CD4-positive, alpha-beta memory T cell (primary cell): ENCODE measurements around the gene DLGAP1. TPM values are rescaled to one million over a fixed set of nuclear protein-coding genes. Genes with fewer than 3 reads are reported as not detected.

Experiments
- CTCF ChIA-PET: fragments of 350-600 bp; sonication (Branson Sonifier 250); formaldehyde crosslinking; loops from one replicate; lab custom pipeline; 2021; ENCODE audit warnings: inconsistent platforms; ENCODE audit not compliant: partially characterized antibody; lab: Charles Lee
- POLR2A ChIA-PET: fragments of 350-600 bp; sonication (Branson Sonifier 250); formaldehyde crosslinking; loops from one replicate; lab custom pipeline; 2021; ENCODE audit not compliant: partially characterized antibody; lab: Charles Lee
- DNase-seq, 5 donors: peaks; one replicate each; pipeline versions ENCODE4 v3.0.0 to v3.0.0-alpha.2; 2020 to 2022; ENCODE audit warnings: mixed read lengths in 1 of 5
- H3K27ac ChIP-seq: one replicate; pipeline ENCODE4 v1.7.0; 2013; ENCODE audit warnings: low read depth, low read length
- H3K27me3 ChIP-seq: 2 replicates; pipeline ENCODE4 v1.7.0; 2013; ENCODE audit warnings: mild to moderate bottlenecking, low read length, moderate library complexity; ENCODE audit not compliant: insufficient read depth
- H3K36me3 ChIP-seq: 2 replicates; pipeline ENCODE4 v1.7.0; 2013; ENCODE audit warnings: mild to moderate bottlenecking, low read length, moderate library complexity; ENCODE audit not compliant: insufficient read depth
- H3K4me1 ChIP-seq: 2 replicates; pipeline ENCODE4 v1.7.0; 2013; ENCODE audit warnings: mild to moderate bottlenecking, low read length, moderate library complexity; ENCODE audit not compliant: insufficient read depth
- H3K4me3 ChIP-seq, 2 donors: one replicate each; pipeline ENCODE4 v1.7.0; 2013; ENCODE audit warnings: low read length in 2 of 2, mild to moderate bottlenecking in 1 of 2
- H3K9me3 ChIP-seq, 2 donors: one replicate each; pipeline ENCODE4 v1.7.0; 2013; ENCODE audit warnings: low read length in 2 of 2, control low read depth in 1 of 2; ENCODE audit not compliant: control insufficient read depth in 1 of 2
- H3K27ac Mint-ChIP-seq, 7 donors: one replicate each; pipeline ENCODE4 v1.8.0; 2020 to 2021; ENCODE audit warnings: mixed read lengths in 7 of 7, mild to moderate bottlenecking in 6 of 7, inconsistent platforms in 3 of 7, moderate library complexity in 3 of 7
- H3K27me3 Mint-ChIP-seq, 2 donors: one replicate each; pipeline ENCODE4 v1.8.0; 2020 to 2021; ENCODE audit warnings: mixed read lengths in 2 of 2
- H3K36me3 Mint-ChIP-seq, 2 donors: one replicate each; pipeline ENCODE4 v1.8.0; 2020 to 2021; ENCODE audit warnings: mixed read lengths in 2 of 2, inconsistent platforms in 1 of 2, mild to moderate bottlenecking in 1 of 2
- H3K4me1 Mint-ChIP-seq, 4 donors: one replicate each; pipeline ENCODE4 v1.8.0; 2020 to 2021; ENCODE audit warnings: mixed read lengths in 4 of 4, mild to moderate bottlenecking in 1 of 4
- H3K4me3 Mint-ChIP-seq, 8 donors: one replicate each; pipeline ENCODE4 v1.8.0; 2020 to 2021; ENCODE audit warnings: mixed read lengths in 8 of 8, mild to moderate bottlenecking in 7 of 8, moderate library complexity in 6 of 8, inconsistent platforms in 3 of 8
- H3K9me3 Mint-ChIP-seq, 8 donors: one replicate each; pipeline ENCODE4 v1.8.0; 2020 to 2021; ENCODE audit warnings: mixed read lengths in 8 of 8, mild to moderate bottlenecking in 5 of 8, inconsistent platforms in 3 of 8, moderate library complexity in 1 of 8
- intact Hi-C: fragments of 100-400 bp; cut with micrococcal nuclease; formaldehyde crosslinking; loops from one replicate; pipeline ENCODE4 v1.15.1; 2023
- polyA plus RNA-seq, 2 donors: library from polyadenylated mRNA; unstranded; fragments of 300-500 nt; fragmentation: Illumina TruSeq; gene quantifications; one replicate each; pipeline ENCODE4 v1.2.3, GENCODE V29; 2021
- total RNA-seq, 2 experiments: library from RNA; stranded (reverse); gene quantifications; one replicate each; pipeline ENCODE4 v1.2.3, GENCODE V29; 2021

The DLGAP1 gene
- total and polyA plus RNA-seq, 4 experiments from 2014 or later = 0.17 to 0.71 (median 0.45) TPM

- H3K36me3 ChIP-seq = no peaks in the 10 kb centered on the region
- Mint-ChIP-seq H3K4me1 (no peaks in the 10 kb centered on the region), H3K27me3 (peaks cover 8 to 16% of the 10 kb centered on the region in 2 donors), H3K4me3 (no peak overlapping the region), H3K27ac (no peak overlapping the region), H3K9me3 (peaks cover 0 to 2% (median 0%) of the 10 kb centered on the region in 8 donors), H3K36me3 (no peaks in the 10 kb centered on the region)
- ChIA-PET POLR2A (no interaction called here), CTCF (no interaction called here)
- H3K27me3 ChIP-seq = no peaks in the 10 kb centered on the region
- H3K27ac ChIP-seq = no peak overlapping the region
- no peaks in the 10 kb centered on the region for H3K9me3 ChIP-seq
- no peak for DNase-seq
- H3K4me1 ChIP-seq = no peaks in the 10 kb centered on the region
- H3K4me3 ChIP-seq = no peak overlapping the region
- intact Hi-C loops = no loop called here
Measured at GRCh38 chr18:3916082-3916481, 539.0 kb downstream of the DLGAP1 start.

DNA sequence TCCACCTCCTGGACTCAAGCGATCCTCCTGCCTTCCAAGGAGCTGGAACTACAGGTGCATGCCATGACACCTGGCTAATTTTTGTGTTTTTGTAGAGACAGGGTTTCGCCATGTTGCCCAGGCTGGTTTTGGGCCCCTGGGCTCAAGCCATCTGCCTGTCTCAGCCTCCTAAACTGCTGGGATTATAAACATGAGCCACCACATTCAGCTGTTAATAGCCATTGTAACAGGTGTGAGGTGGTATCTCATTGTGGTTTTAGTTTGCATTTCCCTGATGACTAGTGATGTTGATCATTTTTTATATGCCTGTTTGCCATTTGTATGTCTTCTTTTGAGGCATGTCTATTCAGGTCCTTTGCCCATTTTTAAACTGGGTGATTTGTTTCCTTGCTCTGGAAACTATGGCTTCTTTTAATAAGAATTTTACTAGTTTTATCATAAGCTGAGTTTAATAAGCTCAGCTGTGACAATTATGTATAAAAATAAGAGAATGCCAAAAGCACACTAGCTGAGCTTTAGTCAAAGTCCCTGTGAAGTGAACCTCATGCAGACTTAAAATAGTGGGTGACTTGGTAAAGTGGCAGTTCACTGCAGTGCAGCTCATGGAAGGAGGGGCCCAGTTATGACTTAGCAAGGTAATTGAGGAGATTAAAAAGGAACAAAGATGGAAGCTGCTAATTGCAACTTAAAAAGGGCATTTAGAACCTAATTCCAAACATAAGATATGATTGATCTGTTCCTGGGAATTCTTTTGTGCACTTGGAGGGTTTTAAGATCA lies 540.1 kb downstream of the DLGAP1 start:
- Mint-ChIP-seq H3K9me3 (peaks cover 0 to 2% (median 0%) of the 10 kb centered on the region in 8 donors), H3K4me1 (no peaks in the 10 kb centered on the region), H3K27me3 (peaks cover 8 to 12% of the 10 kb centered on the region in 2 donors), H3K27ac (no peak overlapping the region), H3K36me3 (no peaks in the 10 kb centered on the region), H3K4me3 (no peak overlapping the region)
- no peaks in the 10 kb centered on the region for H3K27me3 ChIP-seq
- POLR2A ChIA-PET = no interaction called here
- intact Hi-C loops = no loop called here
- no peak overlapping the region for H3K27ac ChIP-seq
- H3K4me1 ChIP-seq = no peaks in the 10 kb centered on the region
- H3K36me3 ChIP-seq = no peaks in the 10 kb centered on the region
- H3K9me3 ChIP-seq = no peaks in the 10 kb centered on the region
- CTCF ChIA-PET = no interaction called here
- H3K4me3 ChIP-seq = no peak overlapping the region
- no peak for DNase-seq

DNA sequence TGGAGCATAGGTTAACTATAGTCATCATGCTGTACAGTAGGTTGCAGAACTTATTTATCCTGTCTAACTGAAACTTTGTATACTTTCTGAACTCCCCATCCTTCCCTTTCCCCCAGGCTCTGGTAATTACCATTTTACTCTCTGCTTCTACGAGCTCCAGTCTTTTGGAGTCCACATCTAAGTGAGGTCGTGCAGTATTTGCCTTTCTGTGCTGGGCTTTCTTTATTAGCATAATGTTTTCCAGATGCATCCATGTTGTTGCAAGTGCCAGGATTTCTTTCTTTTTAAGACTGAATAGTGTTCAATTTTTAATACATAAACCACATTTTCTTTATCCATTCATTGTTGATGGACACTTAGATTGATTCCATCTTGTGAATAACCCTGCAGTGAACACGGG lies 541.0 kb downstream of the DLGAP1 start:
- H3K4me3 Mint-ChIP-seq = no peak overlapping the region
- no peaks in the 10 kb centered on the region for H3K4me1 Mint-ChIP-seq
- ChIA-PET POLR2A (no interaction called here), CTCF (no interaction called here)
- Histone ChIP-seq H3K27ac (no peak overlapping the region), H3K9me3 (no peaks in the 10 kb centered on the region), H3K4me1 (no peaks in the 10 kb centered on the region), H3K36me3 (no peaks in the 10 kb centered on the region), H3K27me3 (no peaks in the 10 kb centered on the region), H3K4me3 (no peak overlapping the region)
- H3K27me3 Mint-ChIP-seq = peaks cover 6 to 8% of the 10 kb centered on the region in 2 donors
- intact Hi-C loops = no loop called here
- DNase-seq = no peak
- peaks cover 0 to 2% (median 0%) of the 10 kb centered on the region in 8 donors for H3K9me3 Mint-ChIP-seq
- H3K27ac Mint-ChIP-seq = no peak overlapping the region
- no peaks in the 10 kb centered on the region for H3K36me3 Mint-ChIP-seq

DNA sequence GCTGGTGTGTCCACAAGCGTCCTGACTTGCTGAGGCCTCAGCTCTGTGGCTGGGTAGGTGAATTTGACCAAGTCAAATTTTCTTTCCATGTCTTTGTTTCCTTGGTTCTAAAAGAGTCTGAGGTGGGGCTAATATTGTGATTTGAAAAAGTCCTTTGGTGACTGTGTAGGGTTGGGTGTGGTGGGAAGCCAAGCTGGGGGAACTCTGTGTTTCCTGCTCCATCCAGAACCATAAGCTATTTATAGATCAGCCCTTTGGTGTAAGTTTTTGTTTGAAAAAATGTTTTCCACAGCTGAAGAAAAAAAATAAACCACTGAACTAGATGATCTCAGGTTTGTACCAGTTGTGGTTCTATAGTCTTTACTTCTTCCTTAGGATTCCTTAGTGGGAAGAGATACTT lies 542.4 kb downstream of the DLGAP1 start:
- ChIA-PET POLR2A (no interaction called here), CTCF (no interaction called here)
- Histone ChIP-seq H3K27ac (no peak overlapping the region), H3K4me3 (no peak overlapping the region), H3K27me3 (no peaks in the 10 kb centered on the region), H3K4me1 (no peaks in the 10 kb centered on the region), H3K9me3 (no peaks in the 10 kb centered on the region), H3K36me3 (no peaks in the 10 kb centered on the region)
- Mint-ChIP-seq H3K9me3 (peaks cover 0 to 2% (median 0%) of the 10 kb centered on the region in 8 donors), H3K27me3 (peaks cover 2% of the 10 kb centered on the region in 2 donors), H3K27ac (no peak overlapping the region), H3K36me3 (no peaks in the 10 kb centered on the region), H3K4me1 (no peaks in the 10 kb centered on the region), H3K4me3 (no peak overlapping the region)
- intact Hi-C loops = no loop called here
- no peak for DNase-seq

DNA sequence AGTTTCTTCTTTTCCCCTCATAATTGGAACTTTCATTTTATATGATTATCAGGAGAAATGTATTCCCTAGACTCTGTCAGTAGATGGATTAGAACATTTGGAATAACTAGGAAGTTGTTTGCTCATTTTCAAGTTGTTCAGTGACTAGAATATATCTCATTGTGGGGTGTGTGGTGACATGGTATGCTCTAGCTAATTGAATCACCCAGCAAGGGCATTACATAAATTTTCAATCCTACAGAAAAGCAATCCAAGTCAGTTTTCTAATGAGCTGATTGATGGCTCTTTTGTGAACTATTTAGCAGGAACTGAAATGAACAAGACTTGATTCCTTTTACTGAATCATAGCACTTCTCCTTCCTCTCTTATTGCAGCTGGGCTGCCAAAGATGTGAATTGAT lies 543.7 kb downstream of the DLGAP1 start:
- Histone ChIP-seq H3K27me3 (no peaks in the 10 kb centered on the region), H3K36me3 (no peaks in the 10 kb centered on the region), H3K4me3 (no peak overlapping the region), H3K4me1 (no peaks in the 10 kb centered on the region), H3K9me3 (no peaks in the 10 kb centered on the region), H3K27ac (no peak overlapping the region)
- H3K36me3 Mint-ChIP-seq = no peaks in the 10 kb centered on the region
- intact Hi-C loops = no loop called here
- no peaks in the 10 kb centered on the region for H3K4me1 Mint-ChIP-seq
- ChIA-PET CTCF (no interaction called here), POLR2A (no interaction called here)
- DNase-seq = no peak
- no peaks in the 10 kb centered on the region for H3K27me3 Mint-ChIP-seq
- H3K9me3 Mint-ChIP-seq = no peaks in the 10 kb centered on the region
- no peak overlapping the region for H3K27ac Mint-ChIP-seq
- H3K4me3 Mint-ChIP-seq = no peak overlapping the region

- Histone ChIP-seq H3K27me3 (no peaks in the 10 kb centered on the region), H3K4me3 (no peak overlapping the region)
- CTCF ChIA-PET = no interaction called here
Measured at GRCh38 chr18:3910512-3910911, 544.6 kb downstream of the DLGAP1 start.

GRCh38 chr18:3907955-3908354 lies 547.2 kb downstream of the DLGAP1 start:
- H3K36me3 Mint-ChIP-seq = no peaks in the 10 kb centered on the region
- H3K9me3 Mint-ChIP-seq = no peaks in the 10 kb centered on the region
- no peaks in the 10 kb centered on the region for H3K27me3 Mint-ChIP-seq
- H3K36me3 ChIP-seq = no peaks in the 10 kb centered on the region
- no peak overlapping the region for H3K4me3 Mint-ChIP-seq
- no peak overlapping the region for H3K27ac ChIP-seq
- no peaks in the 10 kb centered on the region for H3K4me1 ChIP-seq
- POLR2A ChIA-PET = no interaction called here
- no peak overlapping the region for H3K27ac Mint-ChIP-seq
- no peaks in the 10 kb centered on the region for H3K27me3 ChIP-seq
- no peaks in the 10 kb centered on the region for H3K4me1 Mint-ChIP-seq
- no peak for DNase-seq
- CTCF ChIA-PET = no interaction called here
- intact Hi-C loops = no loop called here
- no peaks in the 10 kb centered on the region for H3K9me3 ChIP-seq
- H3K4me3 ChIP-seq = no peak overlapping the region

More at GRCh38 chr18:3910512-3910911, 544.6 kb downstream of the DLGAP1 start:
- H3K36me3 ChIP-seq = no peaks in the 10 kb centered on the region
- Mint-ChIP-seq H3K4me3 (no peak overlapping the region), H3K27ac (no peak overlapping the region), H3K9me3 (no peaks in the 10 kb centered on the region), H3K4me1 (no peaks in the 10 kb centered on the region), H3K27me3 (no peaks in the 10 kb centered on the region), H3K36me3 (no peaks in the 10 kb centered on the region)
- no peak for DNase-seq
- H3K27ac ChIP-seq = no peak overlapping the region
- H3K4me1 ChIP-seq = no peaks in the 10 kb centered on the region
- intact Hi-C loops = no loop called here
- POLR2A ChIA-PET = no interaction called here
- H3K9me3 ChIP-seq = no peaks in the 10 kb centered on the region
